ENCODE measurements around the gene TUBGCP4. TPM values are rescaled to one million over a fixed set of nuclear protein-coding genes. Genes with fewer than 3 reads are reported as not detected.

Gene TUBGCP4
- total RNA-seq, 6 experiments from 2014 or later, result 8.0 to 14.0 (median 9.5) TPM

DNA sequence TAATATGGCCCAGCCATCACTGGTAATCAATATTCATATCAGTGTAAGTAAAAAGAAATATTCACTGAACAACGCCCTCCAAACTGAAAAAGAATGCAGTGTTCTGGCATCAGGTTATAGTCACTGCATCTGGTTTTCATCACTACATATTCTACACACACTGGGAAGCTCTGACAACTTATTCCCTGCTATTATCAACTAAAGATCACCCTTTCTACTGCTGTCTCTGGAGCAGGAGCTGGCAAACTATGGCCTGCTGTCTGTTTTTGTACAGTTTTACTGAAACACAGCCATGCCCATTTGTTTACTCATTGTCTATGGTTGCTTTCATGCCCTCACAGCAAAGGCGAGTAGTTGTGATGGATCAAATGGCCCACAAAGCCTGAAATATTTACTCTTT, 35.3 kb downstream of the TUBGCP4 start:
- ATAC-seq, result no peak
- H3K36me3 ChIP-seq, result peaks cover 0 to 62% (median 16%) of the 10 kb centered on the region in 4 donors

DNA sequence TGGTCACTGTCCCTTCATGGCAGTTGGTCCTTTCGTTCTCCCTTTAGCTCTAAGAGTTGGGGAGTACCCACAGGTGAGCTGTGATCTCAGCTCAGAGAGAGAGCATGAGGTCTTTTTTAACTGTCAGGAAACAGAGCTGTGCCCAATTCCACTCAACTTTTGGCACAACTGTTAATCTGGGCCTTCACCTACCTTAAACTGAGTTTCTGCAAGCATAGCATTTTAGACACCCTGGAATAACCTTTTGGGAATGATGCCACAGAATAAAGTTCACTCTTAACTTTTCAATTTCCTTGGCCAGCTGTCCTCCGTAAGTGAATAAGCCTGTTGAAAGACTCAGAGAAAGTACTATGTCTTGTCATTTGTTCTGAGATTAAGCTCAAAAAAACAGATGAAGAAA, 35.9 kb downstream of the TUBGCP4 start:
- Histone ChIP-seq H3K27me3 (no peaks in the 10 kb centered on the region), H3K36me3 (peaks cover 0 to 57% (median 16%) of the 10 kb centered on the region in 4 donors), H3K27ac (no peak overlapping the region), H3K9me3 (no peaks in the 10 kb centered on the region), H3K4me3 (no peak overlapping the region), H3K4me1 (peaks cover 0 to 13% (median 3%) of the 10 kb centered on the region in 4 donors)
- ATAC-seq (peak in 3 of 4 donors; percentile 21 to 79 (median 27)), DNase-seq (no peak)
- 75% methylated on average over 2 of the region's 2 CpGs for WGBS (ENCODE audit: insufficient coverage, low coverage, low lambda C conversion rate, missing lambda C conversion rate)
- TF ChIP-seq, protein P1, sequence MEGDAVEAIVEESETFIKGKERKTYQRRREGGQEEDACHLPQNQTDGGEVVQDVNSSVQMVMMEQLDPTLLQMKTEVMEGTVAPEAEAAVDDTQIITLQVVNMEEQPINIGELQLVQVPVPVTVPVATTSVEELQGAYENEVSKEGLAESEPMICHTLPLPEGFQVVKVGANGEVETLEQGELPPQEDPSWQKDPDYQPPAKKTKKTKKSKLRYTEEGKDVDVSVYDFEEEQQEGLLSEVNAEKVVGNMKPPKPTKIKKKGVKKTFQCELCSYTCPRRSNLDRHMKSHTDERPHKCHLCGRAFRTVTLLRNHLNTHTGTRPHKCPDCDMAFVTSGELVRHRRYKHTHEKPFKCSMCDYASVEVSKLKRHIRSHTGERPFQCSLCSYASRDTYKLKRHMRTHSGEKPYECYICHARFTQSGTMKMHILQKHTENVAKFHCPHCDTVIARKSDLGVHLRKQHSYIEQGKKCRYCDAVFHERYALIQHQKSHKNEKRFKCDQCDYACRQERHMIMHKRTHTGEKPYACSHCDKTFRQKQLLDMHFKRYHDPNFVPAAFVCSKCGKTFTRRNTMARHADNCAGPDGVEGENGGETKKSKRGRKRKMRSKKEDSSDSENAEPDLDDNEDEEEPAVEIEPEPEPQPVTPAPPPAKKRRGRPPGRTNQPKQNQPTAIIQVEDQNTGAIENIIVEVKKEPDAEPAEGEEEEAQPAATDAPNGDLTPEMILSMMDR (IDR thresholded peaks at IDR 0.05), result no peak
- no peak for TF ChIP-seq POLR2A (IDR thresholded peaks at IDR 0.05)
- intact Hi-C loops (cut with DNase I), result no loop called here

More for the DNA sequence above, 35.3 kb downstream of the TUBGCP4 start:
- intact Hi-C loops (cut with DNase I), result no loop called here
- DNase-seq, result no peak
- Histone ChIP-seq H3K4me1 (peaks cover 0 to 13% (median 3%) of the 10 kb centered on the region in 4 donors), H3K4me3 (no peak overlapping the region), H3K27me3 (no peaks in the 10 kb centered on the region), H3K9me3 (no peaks in the 10 kb centered on the region), H3K27ac (no peak overlapping the region)
- 46% methylated on average over 2 of the region's 2 CpGs for WGBS (ENCODE audit: insufficient coverage, low coverage, low lambda C conversion rate, missing lambda C conversion rate)
- TF ChIP-seq, protein P1 (IDR thresholded peaks at IDR 0.05), result no peak
- TF ChIP-seq POLR2A (IDR thresholded peaks at IDR 0.05), result no peak

DNA sequence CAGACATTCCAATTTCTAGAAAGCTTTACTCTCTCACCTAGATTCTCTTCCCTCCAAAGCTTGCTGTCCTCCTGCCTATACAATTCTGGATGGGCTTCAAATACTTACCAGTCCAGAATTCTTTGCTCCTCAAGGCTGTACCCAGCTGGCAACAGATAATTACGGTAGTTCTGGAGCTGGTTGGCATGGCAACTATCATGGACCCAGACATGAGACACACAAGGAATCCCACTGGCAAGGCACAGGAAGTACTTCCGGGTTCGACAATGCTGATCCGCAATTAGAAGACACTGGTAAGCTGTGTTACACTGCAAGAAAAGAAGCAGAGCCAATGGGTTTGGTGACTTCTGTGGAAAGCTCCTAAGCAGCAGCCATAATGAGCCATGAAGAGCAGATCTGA, 37.9 kb downstream of the TUBGCP4 start:
- H3K27me3 ChIP-seq, result no peaks in the 10 kb centered on the region
- DNase-seq (no peak), ATAC-seq (no peak)
- intact Hi-C loops (cut with DNase I), result no loop called here
- WGBS (ENCODE audit: insufficient coverage, low coverage, low lambda C conversion rate, missing lambda C conversion rate), result 60% methylated on average over 4 of the region's 4 CpGs
- no peaks in the 10 kb centered on the region for H3K9me3 ChIP-seq
- no peak overlapping the region for H3K4me3 ChIP-seq
- peaks cover 0 to 41% (median 13%) of the 10 kb centered on the region in 4 donors for H3K36me3 ChIP-seq
- H3K4me1 ChIP-seq, result peaks cover 0 to 13% (median 3%) of the 10 kb centered on the region in 4 donors
- no peak for TF ChIP-seq POLR2A (IDR thresholded peaks at IDR 0.05)
- TF ChIP-seq, protein P1 (IDR thresholded peaks at IDR 0.05), result no peak
- no peak overlapping the region for H3K27ac ChIP-seq

DNA sequence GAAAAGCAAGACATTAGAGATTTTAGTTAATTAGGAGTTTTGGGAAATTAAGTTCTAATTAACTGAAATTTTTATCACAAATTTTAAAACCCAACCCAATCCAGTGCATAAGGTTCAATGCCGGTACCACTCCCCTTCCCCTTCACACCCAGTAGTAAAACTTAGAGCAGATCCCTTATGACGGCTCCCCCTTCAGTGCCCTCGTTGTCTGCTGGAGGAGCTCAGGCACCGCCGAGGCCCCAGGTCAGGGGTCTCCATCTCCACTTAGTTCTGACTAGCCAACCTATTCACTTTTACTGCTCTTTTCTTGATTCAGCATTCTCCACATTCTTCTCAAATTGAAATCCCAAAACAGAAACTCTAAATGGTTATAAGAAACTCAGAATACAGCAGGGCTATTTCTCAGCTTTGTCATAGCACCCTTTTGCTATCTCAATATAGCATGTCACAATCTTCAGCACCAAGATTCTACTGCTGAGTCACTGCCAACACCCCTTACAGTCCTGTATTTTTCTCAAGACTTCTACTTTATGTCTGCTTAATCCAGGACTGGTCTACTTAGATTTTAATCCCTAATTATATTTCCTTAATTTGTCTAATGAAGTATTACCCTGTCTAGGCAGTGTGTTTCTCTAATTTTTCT, 39.8 kb downstream of the TUBGCP4 start:
- Histone ChIP-seq H3K4me3 (no peak overlapping the region), H3K27me3 (no peaks in the 10 kb centered on the region), H3K27ac (no peak overlapping the region), H3K9me3 (no peaks in the 10 kb centered on the region), H3K36me3 (peaks cover 0 to 22% (median 5%) of the 10 kb centered on the region in 4 donors), H3K4me1 (peaks cover 0 to 13% (median 3%) of the 10 kb centered on the region in 4 donors)
- DNase-seq (no peak), ATAC-seq (no peak)
- 100% methylated on average over 5 of the region's 5 CpGs for WGBS (ENCODE audit: insufficient coverage, low coverage, low lambda C conversion rate, missing lambda C conversion rate)
- TF ChIP-seq, protein P1 (IDR thresholded peaks at IDR 0.05), result no peak
- TF ChIP-seq POLR2A (IDR thresholded peaks at IDR 0.05), result no peak
- intact Hi-C loops (cut with DNase I), result no loop called here

All from right lobe of liver (tissue), 6 donors.